SKM-1 (cell line): ENCODE data around the gene CD59.
"Not testable (repeated sequence)": the region's sequence is repeated elsewhere in the genome, so short reads cannot be mapped to it uniquely, and the experiment has no call there.

Experiments used
- DNase-seq: peaks from one replicate; lab custom pipeline; 2025; ENCODE audit not compliant: unreplicated experiment; lab: John Stamatoyannopoulos, UW

Gene CD59

GRCh38 chr11:33669598-33670249 is 66.5 kb downstream of the CD59 start:
- no peak for DNase-seq

- no peak for DNase-seq
These were observed 67.1 kb downstream of the CD59 start for GRCh38 chr11:33668951-33669596.

GRCh38 chr11:33668468-33668825 is 67.8 kb downstream of the CD59 start:
- DNase-seq: no peak

- DNase-seq: no peak
These were observed 68.3 kb downstream of the CD59 start for GRCh38 chr11:33667819-33668467.

GRCh38 chr11:33665350-33666106 is 70.7 kb downstream of the CD59 start:
- no peak for DNase-seq

- DNase-seq: no peak
These were observed 71.4 kb downstream of the CD59 start for GRCh38 chr11:33664827-33665226.

- no peak for DNase-seq
These were observed 72.1 kb downstream of the CD59 start for GRCh38 chr11:33664166-33664565.

- DNase-seq: no peak
These were observed 73.1 kb downstream of the CD59 start for GRCh38 chr11:33663121-33663520.

- not testable (repeated sequence) for DNase-seq
These were observed 74.7 kb downstream of the CD59 start for GRCh38 chr11:33661526-33661925.

- no peak for DNase-seq
These were observed 75.3 kb downstream of the CD59 start for GRCh38 chr11:33660962-33661361.

- DNase-seq: no peak
These were observed 76.7 kb downstream of the CD59 start for GRCh38 chr11:33659370-33660139.

- no peak for DNase-seq
These were observed 77.9 kb downstream of the CD59 start for GRCh38 chr11:33658195-33658900.

- DNase-seq: no peak
These were observed 78.5 kb downstream of the CD59 start for GRCh38 chr11:33657757-33658156.

- no peak for DNase-seq
These were observed 79.5 kb downstream of the CD59 start for GRCh38 chr11:33656768-33657167.

- DNase-seq: no peak
These were observed 80.2 kb downstream of the CD59 start for GRCh38 chr11:33655842-33656600.

GRCh38 chr11:33654594-33654993 is 81.6 kb downstream of the CD59 start:
- no peak for DNase-seq
